ENCODE results near the gene PSMG4. TPM values are rescaled to one million over a fixed set of nuclear protein-coding genes. Genes with fewer than 3 reads are reported as not detected.
A peak's percentile ranks its signal among the peaks of the same experiment; 100 is the strongest.

Gene PSMG4
- total RNA-seq, 1 donor: 19.9 TPM

GRCh38 chr6:3280091-3280490 lies 21.3 kb downstream of the PSMG4 start:
- H3K4me3 ChIP-seq (ENCODE audit: low read depth, low read length): no peak overlapping the region
- DNase-seq (ENCODE audit: low read depth): no peak

GRCh38 chr6:3280866-3281465 lies 22.2 kb downstream of the PSMG4 start:
- no peak for TF ChIP-seq CTCF (IDR thresholded peaks at IDR 0.05; ENCODE audit: insufficient read depth, low read depth, low read length)
- no peak for DNase-seq (ENCODE audit: low read depth)
- H3K4me3 ChIP-seq (ENCODE audit: low read depth, low read length): no peak overlapping the region

More at GRCh38 chr6:3280091-3280490, 21.3 kb downstream of the PSMG4 start:
- no peak for TF ChIP-seq CTCF (IDR thresholded peaks at IDR 0.05; ENCODE audit: insufficient read depth, low read depth, low read length)

GRCh38 chr6:3281631-3282475 lies 23.1 kb downstream of the PSMG4 start:
- peak; percentile 47 for DNase-seq (ENCODE audit: low read depth)
- no peak for TF ChIP-seq CTCF (IDR thresholded peaks at IDR 0.05; ENCODE audit: insufficient read depth, low read depth, low read length)

GRCh38 chr6:3282476-3283236 lies 23.9 kb downstream of the PSMG4 start:
- no peak for TF ChIP-seq CTCF (IDR thresholded peaks at IDR 0.05; ENCODE audit: insufficient read depth, low read depth, low read length)
- no peak overlapping the region for H3K4me3 ChIP-seq (ENCODE audit: low read depth, low read length)
- DNase-seq (ENCODE audit: low read depth): peak; percentile 30

More at GRCh38 chr6:3281631-3282475, 23.1 kb downstream of the PSMG4 start:
- H3K4me3 ChIP-seq (ENCODE audit: low read depth, low read length): no peak overlapping the region

- no peak overlapping the region for H3K4me3 ChIP-seq (ENCODE audit: low read depth, low read length)
- no peak for TF ChIP-seq CTCF (IDR thresholded peaks at IDR 0.05; ENCODE audit: insufficient read depth, low read depth, low read length)
- DNase-seq (ENCODE audit: low read depth): no peak
Measured at GRCh38 chr6:3283241-3283640, 24.5 kb downstream of the PSMG4 start.

- no peak for TF ChIP-seq CTCF (IDR thresholded peaks at IDR 0.05; ENCODE audit: insufficient read depth, low read depth, low read length)
- H3K4me3 ChIP-seq (ENCODE audit: low read depth, low read length): no peak overlapping the region
- no peak for DNase-seq (ENCODE audit: low read depth)
Measured at GRCh38 chr6:3283641-3284435, 25.1 kb downstream of the PSMG4 start.
